ENCODE results near the gene CALCOCO1.

GRCh38 chr12:53684654-53685220 is 42.5 kb downstream of the CALCOCO1 start:
- TF ChIP-seq CTCF (IDR thresholded peaks at IDR 0.05; ENCODE audit: low read length) (no peak), EZH2 (optimal IDR thresholded peaks at IDR 0.05; ENCODE audit: low read depth, low read length) (no peak), EZH2phosphoT487 (IDR thresholded peaks at IDR 0.05; ENCODE audit: low read length) (no peak)

Data from MM.1S (cell line).